IMR-90 (cell line): ENCODE results near the gene PRR23B. TPM values are rescaled to one million over a fixed set of nuclear protein-coding genes. Genes with fewer than 3 reads are reported as not detected.

Experiments
- ATAC-seq: fragments of 200-7000 bp; cut with Tn5 transposase; 2 replicates; pipeline ENCODE4 v1.9.1; 2020; ENCODE audit warnings: low read depth, mild to moderate bottlenecking, moderate library complexity
- BruUV-seq: library from RNA; stranded (reverse); fragments of 400-500 nt; replicated peaks from 2 replicates; lab custom pipeline; 2021; lab: Mats Ljungman, UMichigan
- CTCF ChIA-PET: fragments of 300-600 bp; formaldehyde crosslinking; extraction: SDS; loops from one replicate; lab custom pipeline; 2021; ENCODE audit warnings: antibody characterized with exemption; lab: Yijun Ruan, JAX
- POLR2A ChIA-PET: fragments of 300-600 bp; sonication (Branson Sonifier 250); formaldehyde crosslinking; loops from one replicate; lab custom pipeline; 2022; ENCODE audit warnings: antibody characterized with exemption; ENCODE audit not compliant: unreplicated experiment; lab: Charles Lee
- DNase-seq: peaks from one replicate; pipeline ENCODE4 v3.0.0; 2013
- H2AFZ ChIP-seq: replicated peaks from 2 replicates; pipeline ENCODE3; 2013; ENCODE audit warnings: low read length, mild to moderate bottlenecking; ENCODE audit not compliant: poor library complexity
- H2AK5ac ChIP-seq: 2 replicates; pipeline ENCODE4 v1.6.1; 2013; ENCODE audit warnings: low read depth, low read length, inconsistent platforms
- H2AK9ac ChIP-seq: replicated peaks from 2 replicates; pipeline ENCODE3; 2013; ENCODE audit warnings: mild to moderate bottlenecking, low read depth, low read length, moderate library complexity; ENCODE audit not compliant: poor library complexity
- H2BK120ac ChIP-seq: 2 replicates; pipeline ENCODE4 v1.6.1; 2013; ENCODE audit warnings: low read depth, low read length, inconsistent platforms
- H2BK15ac ChIP-seq: 3 replicates; pipeline ENCODE4 v1.6.1; 2013; ENCODE audit warnings: low read depth, low read length, inconsistent platforms
- H2BK20ac ChIP-seq: 2 replicates; pipeline ENCODE4 v1.6.1; 2013; ENCODE audit warnings: low read depth, mild to moderate bottlenecking, inconsistent platforms, low read length, moderate library complexity
- H2BK5ac ChIP-seq: 2 replicates; pipeline ENCODE4 v1.6.1; 2013; ENCODE audit warnings: mild to moderate bottlenecking, low read depth, low read length, inconsistent platforms; ENCODE audit not compliant: poor library complexity, severe bottlenecking
- H3K14ac ChIP-seq: replicated peaks from 2 replicates; pipeline ENCODE4 v1.6.1; 2013; ENCODE audit warnings: low read depth, low read length, inconsistent platforms
- H3K18ac ChIP-seq: 2 replicates; pipeline ENCODE4 v1.6.1; 2013; ENCODE audit warnings: low read depth, low read length, control low read depth
- H3K23ac ChIP-seq: 2 replicates; pipeline ENCODE4 v1.6.1; 2013; ENCODE audit warnings: low read depth, low read length, inconsistent platforms
- H3K27ac ChIP-seq: 2 replicates; pipeline ENCODE4 v1.5.1; 2013; ENCODE audit warnings: mild to moderate bottlenecking, control low read depth, low read length; ENCODE audit not compliant: insufficient read depth
- H3K27me3 ChIP-seq: 2 replicates; pipeline ENCODE4 v1.6.1; 2013; ENCODE audit warnings: low read length; ENCODE audit not compliant: control insufficient read depth, insufficient read depth
- H3K36me3 ChIP-seq: 2 replicates; pipeline ENCODE4 v1.6.1; 2013; ENCODE audit warnings: low read length, mixed read lengths; ENCODE audit not compliant: control insufficient read depth, insufficient read depth
- H3K4ac ChIP-seq: 2 replicates; pipeline ENCODE4 v1.6.1; 2013; ENCODE audit warnings: low read depth, low read length, inconsistent platforms
- H3K4me1 ChIP-seq: 2 replicates; pipeline ENCODE4 v1.6.1; 2013; ENCODE audit warnings: low read length, mixed read lengths; ENCODE audit not compliant: control insufficient read depth, insufficient read depth
- H3K4me2 ChIP-seq: 2 replicates; pipeline ENCODE4 v1.6.1; 2013; ENCODE audit warnings: low read depth, mild to moderate bottlenecking, control low read depth, low read length, moderate library complexity
- H3K4me3 ChIP-seq: 2 replicates; pipeline ENCODE4 v1.5.1; 2013; ENCODE audit warnings: low read depth, mild to moderate bottlenecking, control low read depth, low read length, moderate library complexity; ENCODE audit not compliant: insufficient read depth
- H3K56ac ChIP-seq: 2 replicates; pipeline ENCODE4 v1.6.1; 2013; ENCODE audit warnings: low read length, inconsistent platforms; ENCODE audit not compliant: insufficient read depth; ENCODE audit errors: extremely low read depth
- H3K79me1 ChIP-seq, 2 experiments: 2 replicates each; pipeline ENCODE4 v1.6.1; 2013; ENCODE audit warnings: low read length in 2 of 2, inconsistent platforms in 1 of 2, low read depth in 1 of 2
- H3K9ac ChIP-seq: 2 replicates; pipeline ENCODE4 v1.6.1; 2013; ENCODE audit warnings: low read depth, low read length, control low read depth
- H3K9me1 ChIP-seq: 2 replicates; pipeline ENCODE4 v1.6.1; 2013; ENCODE audit warnings: low read length, inconsistent platforms; ENCODE audit not compliant: insufficient read depth
- H3K9me3 ChIP-seq: 2 replicates; pipeline ENCODE4 v1.6.1; 2013; ENCODE audit warnings: low read length; ENCODE audit not compliant: control insufficient read depth, insufficient read depth
- H4K20me1 ChIP-seq: 2 replicates; pipeline ENCODE4 v1.6.1; 2013; ENCODE audit warnings: low read length, inconsistent platforms; ENCODE audit not compliant: insufficient read depth
- H4K5ac ChIP-seq: 2 replicates; pipeline ENCODE4 v1.6.1; 2013; ENCODE audit warnings: mild to moderate bottlenecking, low read depth, low read length, control low read depth
- H4K8ac ChIP-seq, 2 experiments: 2 replicates each; pipeline ENCODE4 v1.6.1; 2013; ENCODE audit warnings: low read depth in 2 of 2, low read length in 2 of 2, control low read depth in 1 of 2, inconsistent platforms in 1 of 2
- H4K91ac ChIP-seq: 2 replicates; pipeline ENCODE4 v1.6.1; 2013; ENCODE audit warnings: low read depth, low read length, inconsistent platforms; ENCODE audit not compliant: insufficient read depth
- BHLHE40 ChIP-seq: fragments of 150-350 bp; IDR thresholded peaks from 2 replicates; pipeline ENCODE4 v1.6.1; 2016; ENCODE audit warnings: mild to moderate bottlenecking, low read depth, low read length
- CEBPB ChIP-seq: IDR thresholded peaks from 2 replicates; pipeline ENCODE4 v1.6.1; 2012; ENCODE audit warnings: low read depth, low read length, improper control_type of control experiment
- CHD1 ChIP-seq: IDR thresholded peaks from 2 replicates; pipeline ENCODE4 v1.6.1; 2012; ENCODE audit warnings: low read depth, low read length, improper control_type of control experiment
- CTCF ChIP-seq: conservative IDR thresholded peaks from 2 replicates; pipeline ENCODE4 v1.5.1; 2012; ENCODE audit warnings: mild to moderate bottlenecking, low read depth, low read length, improper control_type of control experiment
- ELK1 ChIP-seq: fragments of 150-350 bp; IDR thresholded peaks from 2 replicates; pipeline ENCODE4 v1.6.1; 2016; ENCODE audit warnings: low read depth, mild to moderate bottlenecking, low read length, moderate library complexity, borderline replicate concordance
- FOS ChIP-seq: fragments of 150-350 bp; IDR thresholded peaks from 2 replicates; pipeline ENCODE4 v1.6.1; 2016; ENCODE audit warnings: low read depth, low read length
- MAFK ChIP-seq: IDR thresholded peaks from 2 replicates; pipeline ENCODE4 v1.6.1; 2012; ENCODE audit warnings: low read depth, low read length, improper control_type of control experiment
- MAZ ChIP-seq: IDR thresholded peaks from 2 replicates; pipeline ENCODE4 v1.6.1; 2012; ENCODE audit warnings: low read depth, mild to moderate bottlenecking, low read length, improper control_type of control experiment, moderate library complexity, borderline replicate concordance
- MXI1 ChIP-seq: IDR thresholded peaks from 2 replicates; pipeline ENCODE4 v1.6.1; 2012; ENCODE audit warnings: low read depth, mild to moderate bottlenecking, low read length, moderate library complexity, borderline replicate concordance
- NFE2L2 ChIP-seq: fragments of 150-350 bp; IDR thresholded peaks from 2 replicates; pipeline ENCODE4 v1.6.1; 2016; ENCODE audit warnings: low read depth, mild to moderate bottlenecking, low read length
- POLR2A ChIP-seq: IDR thresholded peaks from 2 replicates; pipeline ENCODE4 v1.6.1; 2012; ENCODE audit warnings: mild to moderate bottlenecking, low read depth, low read length
- RAD21 ChIP-seq: IDR thresholded peaks from 2 replicates; pipeline ENCODE4 v1.6.1; 2012; ENCODE audit warnings: low read length, improper control_type of control experiment
- RCOR1 ChIP-seq: IDR thresholded peaks from 2 replicates; pipeline ENCODE4 v1.6.1; 2012; ENCODE audit warnings: mild to moderate bottlenecking, low read length, improper control_type of control experiment; ENCODE audit not compliant: insufficient replicate concordance
- RFX5 ChIP-seq: IDR thresholded peaks from 2 replicates; pipeline ENCODE4 v1.8.0; 2012; ENCODE audit warnings: low read depth, mild to moderate bottlenecking, low read length, moderate library complexity
- SMC3 ChIP-seq: fragments of 150-350 bp; IDR thresholded peaks from 2 replicates; pipeline ENCODE4 v1.6.1; 2016; ENCODE audit warnings: low read depth, mild to moderate bottlenecking, antibody characterized with exemption, low read length, moderate library complexity
- USF2 ChIP-seq: fragments of 150-350 bp; IDR thresholded peaks from 2 replicates; pipeline ENCODE4 v1.6.1; 2017; ENCODE audit warnings: mild to moderate bottlenecking, antibody characterized with exemption, low read length, low read depth
- WGBS, 2 experiments: methylation state at CpG; one replicate each; pipeline versions ENCODE4 v1.1.5 to v1.1.7; 2013; ENCODE audit warnings: missing lambda C conversion rate in 2 of 2; ENCODE audit not compliant: insufficient read length in 1 of 2; ENCODE audit errors: extremely low coverage in 2 of 2; 5-methylcytosine and 5-hydroxymethylcytosine counted together
- dilution Hi-C: fragments of 300-500 bp; cut with HindIII; formaldehyde crosslinking; loops from one replicate; pipeline ENCODE4 v1.14.3; 2018; ENCODE audit warnings: low sequenced_read_pairs; ENCODE audit not compliant: unreplicated experiment
- in situ Hi-C: fragments of 300-500 bp; cut with MboI; formaldehyde crosslinking; loops from 3 replicates; pipeline ENCODE4 v1.14.3; 2019; ENCODE audit warnings: low sequenced_read_pairs, inconsistent platforms, mixed read lengths
- intact Hi-C: fragments of 100-400 bp; cut with micrococcal nuclease; formaldehyde crosslinking; loops from 2 replicates; pipeline ENCODE4 v1.10.0; 2022
- polyA plus RNA-seq, 3 experiments: library from polyadenylated mRNA; depleted of rRNA; stranded (reverse); fragments of >200 nt; gene quantifications; 2 replicates each; pipeline ENCODE4 v1.2.3, GENCODE V29; 2012; ENCODE audit warnings: low replicate concordance in 1 of 3
- total RNA-seq: library from RNA; depleted of rRNA; stranded (reverse); fragments of >200 nt; gene quantifications from 2 replicates; pipeline ENCODE4 v1.2.3, GENCODE V29; 2012

Gene PRR23B
- total and polyA plus RNA-seq, 2 of the 4 experiments (the other 2 are of a cell fraction) = not detected

DNA sequence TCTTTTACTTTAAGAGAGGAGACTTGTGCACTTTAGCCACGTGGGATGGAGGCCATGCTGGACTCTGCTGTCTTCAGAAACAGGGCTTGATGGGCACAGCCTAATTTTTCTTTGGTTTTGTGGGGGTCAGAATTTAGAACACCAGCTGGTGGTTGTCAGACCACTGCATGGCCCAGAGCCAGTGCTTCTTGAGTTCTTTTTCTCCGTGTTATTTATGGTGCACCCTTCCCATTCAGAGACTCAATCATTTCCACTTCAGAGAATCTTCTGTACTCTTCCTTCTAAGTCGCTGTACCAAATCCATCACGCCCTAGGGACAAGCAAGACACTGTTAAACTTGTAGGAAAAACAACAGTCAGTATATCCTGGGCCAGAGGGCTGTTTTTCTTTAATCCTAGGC is 34.8 kb downstream of the PRR23B start:
- Histone ChIP-seq H4K5ac (no peak overlapping the region), H3K9me1 (no peaks in the 10 kb centered on the region), H3K27ac (no peak overlapping the region), H3K23ac (no peak overlapping the region), H3K14ac (no peak overlapping the region), H3K4ac (no peak overlapping the region), H4K20me1 (no peaks in the 10 kb centered on the region), H2AFZ (no peak overlapping the region), H3K9ac (no peak overlapping the region), H3K79me1 (no peaks in the 10 kb centered on the region), H2AK5ac (no peak overlapping the region), H3K4me1 (no peaks in the 10 kb centered on the region), H3K9me3 (no peaks in the 10 kb centered on the region), H3K4me3 (no peak overlapping the region), H4K91ac (no peak overlapping the region), H3K27me3 (peaks cover 9% of the 10 kb centered on the region), H3K18ac (no peak overlapping the region), H2BK5ac (no peak overlapping the region), H3K4me2 (no peak overlapping the region), H2BK20ac (no peak overlapping the region), H3K56ac (no peak overlapping the region), H2BK15ac (no peak overlapping the region), H2BK120ac (no peak overlapping the region), H4K8ac (no peak overlapping the region), H2AK9ac (no peak overlapping the region), H3K36me3 (no peaks in the 10 kb centered on the region)
- BruUV-seq = no TSS peak
- ATAC-seq (no peak), DNase-seq (no peak)
- TF ChIP-seq MAZ (no peak), RAD21 (no peak), NFE2L2 (no peak), USF2 (no peak), RCOR1 (no peak), MXI1 (no peak), SMC3 (no peak), MAFK (no peak), ELK1 (no peak), CEBPB (no peak), POLR2A (no peak), RFX5 (no peak), BHLHE40 (no peak), CTCF (no peak), CHD1 (no peak), FOS (no peak)
- no CpG with 5 or more reads among the region's 4 CpGs for WGBS, 2 experiments
- POLR2A ChIA-PET = no interaction called here
- intact Hi-C loops (no loop called here), dilution Hi-C loops (no loop called here), in situ Hi-C loops (no loop called here)
- CTCF ChIA-PET = no interaction called here
